ENCODE data around the gene TCERG1L.

TCERG1L gene

DNA sequence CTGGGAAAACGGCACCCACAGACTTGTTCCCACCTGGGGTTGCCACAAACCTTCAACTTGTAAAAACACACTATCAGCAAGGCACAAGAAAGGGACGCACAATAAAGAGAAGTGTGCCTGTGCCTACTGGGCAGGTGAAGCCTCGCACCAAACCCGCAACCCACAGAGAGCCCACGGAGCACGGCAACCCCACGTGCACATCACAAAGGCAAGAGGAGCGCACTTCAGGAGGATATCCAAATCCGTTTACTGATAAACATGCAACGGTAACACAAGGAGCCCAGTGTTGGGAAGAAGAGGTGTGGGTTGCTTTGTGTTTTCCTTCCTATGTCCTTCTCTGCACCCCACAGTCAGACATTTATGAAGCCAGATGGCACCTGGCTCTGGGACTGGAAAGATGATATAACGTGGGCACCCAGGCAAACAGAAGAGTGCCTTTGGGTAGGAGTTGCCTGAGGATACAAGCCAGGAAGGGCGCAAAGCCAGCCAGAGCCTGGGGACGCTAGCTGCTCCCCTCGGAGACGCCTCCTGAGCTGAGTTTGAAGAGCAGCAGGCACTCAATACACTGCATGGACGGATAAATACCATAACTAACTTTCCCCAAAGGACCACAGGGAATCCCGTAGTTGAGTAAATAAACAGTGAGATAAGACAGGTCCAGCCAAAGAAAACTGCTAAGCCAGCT, 41.6 kb downstream of the TCERG1L start:
- DNase-seq: no peak

DNA sequence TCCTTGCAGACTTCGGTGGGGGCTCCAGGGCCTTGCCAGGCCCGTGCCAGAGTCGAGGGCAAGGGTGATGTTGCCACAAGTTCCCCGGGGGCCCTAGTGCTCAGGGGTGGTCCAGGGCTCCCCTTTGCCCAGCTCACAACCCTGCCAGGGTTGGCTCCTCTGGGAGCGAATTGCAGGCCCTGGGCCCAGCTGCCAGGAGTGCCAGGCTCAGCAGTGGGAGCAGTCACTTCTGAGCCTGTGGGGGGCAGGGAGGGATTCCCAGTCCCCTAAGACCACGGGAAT, 43.8 kb downstream of the TCERG1L start:
- DNase-seq: no peak

DNA sequence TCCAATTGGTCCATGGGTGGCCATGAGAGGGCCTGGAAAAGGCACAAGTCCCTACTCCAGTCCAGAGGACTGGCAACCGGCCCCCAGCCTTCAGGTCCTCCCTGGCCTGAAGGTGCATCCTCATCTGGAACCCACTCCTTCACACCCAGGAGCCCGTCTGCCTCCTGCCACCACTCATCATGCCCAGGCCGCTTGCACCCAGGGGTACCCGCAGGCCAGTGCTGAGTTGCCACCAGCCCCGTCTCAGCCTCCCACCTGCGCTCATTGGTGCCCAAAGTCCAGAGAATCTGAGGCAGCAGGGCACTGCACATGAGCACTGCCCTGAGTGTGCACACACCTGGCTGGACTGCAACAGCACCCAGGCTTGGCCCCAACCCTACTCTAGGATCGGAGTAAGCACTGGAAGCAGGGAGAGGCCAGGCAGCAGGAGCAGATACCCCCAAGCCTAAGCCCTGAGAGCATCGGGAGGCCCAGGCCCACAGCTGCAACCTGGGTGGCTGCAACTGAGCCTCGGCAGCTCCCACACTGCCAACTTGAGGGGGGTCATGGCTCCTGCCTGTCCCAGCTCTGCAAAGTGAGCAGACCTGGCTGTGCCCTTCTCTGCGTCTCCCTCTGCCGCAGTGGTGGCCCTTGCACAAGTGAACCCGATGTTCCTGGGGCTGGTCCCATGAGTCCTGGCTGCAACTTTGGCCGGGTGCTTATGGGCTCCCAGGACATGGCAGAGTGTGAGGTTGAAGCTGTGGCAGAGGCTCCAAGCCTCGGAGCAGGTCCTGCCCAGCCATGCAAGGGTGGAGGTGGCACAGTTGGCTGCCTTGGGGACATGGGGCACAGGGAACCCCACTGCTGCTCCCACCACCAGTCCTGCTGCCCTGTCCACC, 44.3 kb downstream of the TCERG1L start:
- DNase-seq: no peak

DNA sequence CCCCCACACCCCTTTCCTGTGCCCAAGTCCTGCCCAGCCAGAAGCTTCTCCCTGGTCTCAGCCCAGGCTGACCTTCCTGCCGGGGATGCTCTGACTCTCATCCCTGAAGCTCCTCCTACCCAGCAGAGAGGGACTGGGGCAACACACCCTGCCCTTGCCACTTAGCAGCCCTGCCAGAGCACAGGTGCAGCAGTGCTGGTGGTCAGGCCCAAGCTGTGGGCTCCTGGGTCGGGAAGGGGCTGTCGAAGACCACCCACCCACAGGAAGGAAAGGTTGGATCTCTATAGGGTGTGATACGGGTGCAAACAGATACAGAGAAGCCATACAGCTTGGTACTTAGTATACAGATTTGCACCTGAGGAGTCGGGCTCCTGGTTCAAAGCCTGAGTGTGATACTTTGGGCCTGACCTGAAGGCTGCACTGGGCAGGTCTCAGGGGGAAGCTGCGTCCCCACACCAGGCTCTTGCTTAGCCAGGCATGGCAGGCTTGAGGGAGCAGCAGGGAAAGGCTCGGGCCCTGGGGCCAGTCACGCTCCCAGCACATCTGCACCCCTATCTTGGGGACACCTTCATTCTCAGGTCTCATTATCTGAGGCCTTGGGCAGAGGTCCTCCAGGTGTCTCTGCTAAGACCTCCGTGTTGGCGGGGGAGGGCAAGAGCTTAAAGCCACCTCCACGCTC, 47.3 kb downstream of the TCERG1L start:
- DNase-seq: no peak

DNA sequence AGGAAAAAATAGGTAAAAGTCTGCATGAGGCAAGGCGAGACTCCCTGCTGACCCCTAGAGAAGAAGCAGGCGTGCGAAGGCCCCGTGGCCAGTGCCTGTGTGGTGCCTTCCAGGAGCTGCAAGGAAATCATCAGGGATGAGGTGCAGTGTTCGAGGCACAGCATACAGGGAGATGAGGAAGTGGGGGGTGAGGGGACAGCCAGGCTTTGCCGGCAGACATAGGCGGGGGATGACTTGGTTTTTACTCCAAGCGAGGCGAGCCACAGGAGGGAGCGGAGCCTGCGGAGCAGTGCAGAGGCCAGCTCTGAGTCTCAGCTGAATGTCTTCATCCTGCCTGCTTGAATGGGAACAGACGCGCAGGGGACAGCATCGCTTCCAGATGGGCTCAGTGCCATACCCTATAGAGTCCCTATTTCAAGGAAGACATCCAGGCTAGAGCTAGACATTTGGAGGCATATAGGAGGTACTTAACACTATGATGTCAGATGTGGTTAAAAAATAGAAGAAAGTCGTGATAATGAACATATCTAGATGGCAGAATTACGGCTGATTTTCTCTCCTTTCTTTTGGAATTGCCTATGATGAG, 49.5 kb downstream of the TCERG1L start:
- no peak for DNase-seq

DNA sequence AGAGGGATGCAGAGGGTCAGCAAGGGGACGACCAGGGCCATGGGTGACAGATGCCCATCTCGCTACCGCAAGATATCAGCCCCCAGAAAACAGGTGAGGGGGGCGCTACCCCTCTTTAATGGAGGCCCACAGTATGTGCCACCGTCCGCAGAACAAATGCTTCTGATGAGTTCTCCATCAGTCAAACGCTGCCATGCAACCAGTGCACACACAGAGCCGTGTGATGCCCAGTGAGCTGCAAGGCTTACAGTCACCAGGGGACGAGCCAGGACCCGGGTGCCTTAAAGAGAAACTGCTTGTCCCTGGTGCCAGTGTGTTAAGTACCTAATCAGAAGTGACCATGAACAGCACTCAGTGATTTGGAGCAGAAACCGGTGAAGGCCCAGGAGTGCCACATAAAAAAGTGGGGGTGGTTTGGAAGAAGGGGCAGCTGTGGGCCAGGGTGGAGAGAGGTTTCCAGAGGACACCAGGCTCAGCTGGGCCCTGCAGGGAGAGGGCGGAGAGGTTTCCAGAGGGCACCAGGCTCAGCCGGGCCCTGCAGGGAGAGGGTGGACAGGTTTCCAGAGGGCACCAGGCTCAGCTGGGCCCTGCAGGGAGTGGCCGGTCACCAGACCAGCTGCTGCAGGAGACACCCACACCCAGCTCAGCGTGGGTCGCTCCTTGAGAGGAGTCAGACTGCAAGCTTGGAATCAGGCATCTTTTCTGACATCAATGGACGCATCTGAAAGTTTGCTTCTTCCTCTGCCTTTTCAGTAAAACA, 50.9 kb downstream of the TCERG1L start:
- DNase-seq: no peak

DNA sequence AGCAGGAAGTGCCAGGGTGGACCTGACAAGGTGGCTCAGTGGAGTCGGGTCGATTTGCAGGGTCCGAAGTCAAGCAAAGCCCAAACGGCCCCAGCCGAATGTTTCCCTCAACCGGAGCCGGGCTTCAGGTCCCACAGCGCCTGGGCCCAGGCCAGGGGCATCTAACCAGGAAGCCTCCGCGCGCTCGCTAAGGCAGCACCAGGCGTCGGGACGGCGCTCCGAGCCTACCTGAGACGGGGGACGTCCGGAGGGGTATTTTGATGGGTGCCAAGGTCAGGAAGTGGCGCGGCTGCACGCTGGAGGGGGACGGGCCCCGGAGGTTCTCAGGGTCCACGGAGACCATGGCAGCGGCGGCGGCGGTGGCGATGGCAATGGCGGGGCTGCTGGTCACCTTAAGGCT, 51.5 kb downstream of the TCERG1L start:
- DNase-seq: no peak

DNA sequence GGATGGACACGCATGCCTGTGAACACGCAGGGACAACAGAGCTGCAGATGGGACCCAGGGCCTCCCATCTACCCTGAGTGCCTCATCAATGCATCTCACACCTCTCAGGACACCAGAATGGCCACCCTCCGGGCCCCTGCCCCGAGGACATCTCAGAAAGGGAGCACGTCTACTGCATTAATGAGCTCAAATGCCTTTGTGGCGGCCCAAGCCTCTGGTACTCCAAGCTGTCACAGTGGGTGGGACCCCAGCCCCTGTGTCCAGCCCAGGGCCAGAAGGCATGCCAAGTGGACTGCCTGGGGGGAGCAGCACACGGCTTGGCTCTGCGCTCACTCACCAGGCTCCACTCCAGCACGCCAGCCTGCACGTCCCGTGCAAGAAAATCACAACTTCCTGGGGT, 52.0 kb downstream of the TCERG1L start:
- DNase-seq: no peak

DNA sequence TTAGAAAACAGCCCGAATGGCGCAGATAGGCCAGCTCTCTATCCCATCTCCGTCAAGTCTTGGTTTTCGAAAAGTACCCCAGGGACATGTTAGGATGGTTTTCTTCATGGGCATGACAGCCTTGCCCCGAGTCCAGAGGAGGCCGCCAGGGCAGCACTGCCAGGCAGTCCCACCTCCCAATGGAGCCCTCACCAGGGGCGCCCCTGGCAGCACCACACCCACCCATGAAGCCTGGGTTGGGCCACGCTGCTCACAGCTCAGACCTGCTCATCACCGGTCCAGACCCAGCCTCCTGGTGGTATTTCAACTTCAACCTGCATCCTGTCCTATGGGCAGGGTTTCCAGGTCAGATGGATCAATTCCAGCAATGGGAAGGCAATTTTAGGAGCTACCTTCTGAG, 53.3 kb downstream of the TCERG1L start:
- no peak for DNase-seq

DNA sequence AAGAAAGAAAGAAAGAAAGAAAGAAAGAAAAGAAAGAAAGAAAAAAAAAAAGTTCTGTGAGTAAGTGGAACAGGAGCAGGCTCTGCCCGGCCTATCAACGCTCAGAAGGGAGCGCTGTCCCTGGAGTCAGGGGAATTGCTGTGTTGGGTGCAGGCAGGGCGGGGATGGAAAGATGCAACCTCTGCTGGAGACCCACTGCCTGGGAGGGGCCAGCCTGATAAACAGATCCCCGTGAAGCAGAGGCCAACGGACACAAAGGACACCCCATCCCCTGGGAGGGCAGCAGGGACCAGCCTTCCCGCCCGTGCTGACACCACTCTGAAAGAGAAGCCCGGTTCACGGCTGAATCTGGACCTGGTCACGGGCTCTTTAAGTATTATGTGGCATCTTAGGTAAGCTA, 54.5 kb downstream of the TCERG1L start:
- DNase-seq: no peak

DNA sequence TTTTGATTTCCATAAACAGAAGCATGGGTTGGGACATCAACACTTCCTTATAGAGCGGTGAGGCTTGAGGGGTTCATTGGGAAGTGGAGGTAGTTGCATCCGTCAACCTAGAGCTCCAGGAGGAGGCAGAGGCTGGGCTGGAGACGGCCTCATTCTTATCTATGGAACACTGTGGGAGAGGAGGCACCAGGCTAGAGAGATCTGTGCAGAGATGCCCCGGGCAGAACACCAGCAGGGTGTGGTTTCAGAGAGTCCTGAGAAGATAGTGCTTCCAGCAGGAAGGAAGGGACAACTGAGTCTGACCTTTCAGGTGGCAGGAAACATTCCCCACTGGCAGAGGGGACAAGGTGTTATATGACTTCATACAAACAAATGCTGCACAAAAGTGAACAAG, 56.7 kb downstream of the TCERG1L start:
- DNase-seq: no peak

DNA sequence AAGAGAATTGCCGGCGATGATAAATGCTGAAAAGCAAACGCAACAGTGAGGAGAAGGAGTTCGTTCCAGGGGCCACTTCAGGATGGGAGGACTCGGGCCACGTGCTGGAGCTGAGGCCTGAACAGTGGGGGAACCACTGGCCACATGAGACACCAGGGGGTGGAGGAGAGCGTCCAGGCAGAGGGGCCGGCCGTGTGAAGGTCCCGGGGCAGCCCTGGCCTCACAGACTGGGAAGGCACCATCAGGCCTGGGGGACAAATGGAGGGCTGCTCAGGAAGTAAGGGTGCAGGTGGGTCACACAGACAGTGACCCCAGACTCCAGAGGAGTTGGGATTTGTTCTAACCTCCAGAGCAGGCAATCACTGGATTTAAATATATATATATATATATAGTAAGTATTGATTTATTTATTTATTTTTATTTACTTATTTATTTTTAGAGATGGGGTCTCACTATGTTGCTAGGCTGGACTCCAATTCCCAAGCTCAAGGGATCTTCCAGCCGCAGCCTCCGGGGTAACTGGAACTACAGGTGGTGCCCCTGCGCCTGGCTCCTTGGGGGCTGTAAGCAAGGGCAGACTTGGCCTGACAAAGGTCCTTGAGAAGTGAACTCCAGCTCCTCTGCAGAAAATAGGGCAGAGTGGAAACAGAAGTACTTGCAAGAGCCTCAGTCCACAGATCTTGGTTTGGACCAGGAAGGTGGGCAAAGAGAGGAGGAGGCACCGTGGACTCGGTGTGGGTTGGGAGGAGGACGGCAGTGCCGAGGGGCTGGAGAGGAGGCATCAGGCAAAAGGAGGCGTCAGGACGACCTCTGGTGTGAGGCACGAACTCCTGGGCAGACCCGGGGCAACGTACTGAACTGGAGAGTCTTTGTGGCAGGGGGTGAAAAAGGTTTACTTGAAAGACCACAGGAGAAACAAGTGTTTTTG, 57.3 kb downstream of the TCERG1L start:
- no peak for DNase-seq

DNA sequence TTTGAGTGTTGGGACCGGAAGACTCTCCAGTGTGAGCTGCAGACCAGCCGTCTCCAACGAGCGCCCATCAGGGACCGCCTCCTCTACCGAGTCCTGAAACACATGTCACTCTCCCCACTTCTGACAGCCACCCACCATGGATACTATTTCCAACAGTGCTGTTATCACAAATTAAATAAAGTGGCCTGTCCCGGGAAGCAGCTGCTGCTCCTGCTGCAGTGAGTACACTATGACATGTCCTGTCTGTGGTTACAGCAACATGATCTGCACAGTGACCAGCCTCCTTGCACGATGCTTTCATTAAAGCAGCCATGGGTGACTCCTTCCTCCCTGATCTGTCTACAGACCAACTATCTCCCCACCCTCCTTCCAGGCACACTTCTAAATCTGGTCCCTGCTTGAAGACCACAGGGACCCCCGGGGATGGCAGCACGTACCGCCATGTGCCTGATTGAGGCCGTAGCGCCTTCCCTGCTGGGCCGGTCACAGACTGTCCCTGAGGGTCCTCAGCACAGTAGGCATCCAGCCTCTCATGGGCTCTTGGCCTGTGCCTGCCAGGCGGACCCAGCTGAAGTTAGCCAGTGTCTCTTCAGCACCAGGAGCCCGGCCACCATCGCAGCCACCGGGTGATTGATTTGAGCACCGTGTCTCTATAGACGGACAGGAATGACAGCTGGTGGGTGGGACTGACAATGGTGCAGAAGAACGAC, 58.8 kb downstream of the TCERG1L start:
- no peak for DNase-seq

DNA sequence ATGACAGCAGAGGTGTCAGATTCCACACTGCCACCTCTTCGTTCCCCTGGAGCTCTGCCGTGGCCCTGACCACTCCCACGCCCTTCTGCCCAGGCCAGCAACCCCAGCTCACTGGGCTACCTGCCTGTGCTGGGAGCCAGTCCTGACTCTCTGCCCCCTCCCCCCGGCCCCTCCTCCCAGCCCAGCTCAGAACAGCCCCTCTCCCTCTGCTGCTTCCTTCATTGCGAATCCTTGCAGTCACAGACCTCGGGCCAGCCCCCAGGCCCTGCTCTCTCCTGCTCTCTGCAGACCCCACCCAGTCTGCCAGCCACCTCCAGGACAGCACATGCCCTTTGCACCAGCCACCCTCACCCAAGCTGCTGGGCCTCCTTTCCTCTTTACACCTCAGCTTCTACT, 60.4 kb downstream of the TCERG1L start:
- DNase-seq: no peak

DNA sequence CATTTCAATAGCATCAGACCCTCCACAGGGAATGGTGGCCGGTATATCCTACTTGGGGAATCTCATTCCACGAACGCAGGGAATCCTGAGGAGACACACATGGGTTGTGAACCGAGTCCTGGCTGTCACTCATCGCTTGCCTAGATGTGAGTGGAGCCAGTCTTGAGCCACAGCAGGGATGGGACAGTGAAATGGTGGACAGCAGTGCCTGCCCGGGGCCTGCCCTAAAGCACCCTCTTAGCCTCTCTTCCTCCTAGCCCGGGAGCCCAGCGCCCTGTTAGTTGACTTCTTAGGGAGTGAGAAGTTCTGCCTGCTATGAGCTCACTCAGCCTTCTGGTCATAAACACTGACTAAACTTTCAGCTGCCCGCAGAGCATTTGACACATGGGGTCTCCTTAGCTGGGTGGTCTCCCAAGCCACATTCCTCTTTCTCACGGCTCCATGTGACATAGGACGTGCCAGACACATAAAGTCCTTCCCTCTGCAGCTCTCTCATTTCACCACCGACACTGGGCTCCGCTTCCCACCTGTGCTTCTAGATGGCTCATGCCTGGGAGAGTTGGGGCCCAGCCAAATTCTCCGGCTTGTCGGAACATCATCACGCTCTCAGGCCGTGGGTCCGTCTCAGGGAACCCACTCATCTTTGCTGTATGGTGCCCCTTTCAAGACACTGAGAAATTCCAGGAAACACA, 60.9 kb downstream of the TCERG1L start:
- no peak for DNase-seq

DNA sequence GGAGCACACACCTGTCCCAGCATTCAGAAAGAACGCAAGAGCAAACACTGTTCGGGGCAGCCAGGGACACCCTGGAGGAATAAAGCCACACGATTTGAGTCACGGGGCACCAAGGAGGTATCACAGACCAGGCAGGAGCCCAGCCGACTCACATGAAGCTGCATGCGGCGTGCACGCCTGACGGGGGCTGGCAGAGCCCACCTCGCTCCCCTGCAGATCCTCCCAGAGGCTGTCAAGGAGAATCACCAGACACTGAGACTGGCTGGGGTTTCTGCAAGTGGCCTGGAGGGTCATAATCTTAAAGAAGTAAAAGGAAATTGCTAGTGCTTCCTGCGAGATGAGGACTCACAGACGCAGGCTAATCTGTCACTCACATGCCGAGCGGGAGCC, 61.6 kb downstream of the TCERG1L start:
- no peak for DNase-seq

DNA sequence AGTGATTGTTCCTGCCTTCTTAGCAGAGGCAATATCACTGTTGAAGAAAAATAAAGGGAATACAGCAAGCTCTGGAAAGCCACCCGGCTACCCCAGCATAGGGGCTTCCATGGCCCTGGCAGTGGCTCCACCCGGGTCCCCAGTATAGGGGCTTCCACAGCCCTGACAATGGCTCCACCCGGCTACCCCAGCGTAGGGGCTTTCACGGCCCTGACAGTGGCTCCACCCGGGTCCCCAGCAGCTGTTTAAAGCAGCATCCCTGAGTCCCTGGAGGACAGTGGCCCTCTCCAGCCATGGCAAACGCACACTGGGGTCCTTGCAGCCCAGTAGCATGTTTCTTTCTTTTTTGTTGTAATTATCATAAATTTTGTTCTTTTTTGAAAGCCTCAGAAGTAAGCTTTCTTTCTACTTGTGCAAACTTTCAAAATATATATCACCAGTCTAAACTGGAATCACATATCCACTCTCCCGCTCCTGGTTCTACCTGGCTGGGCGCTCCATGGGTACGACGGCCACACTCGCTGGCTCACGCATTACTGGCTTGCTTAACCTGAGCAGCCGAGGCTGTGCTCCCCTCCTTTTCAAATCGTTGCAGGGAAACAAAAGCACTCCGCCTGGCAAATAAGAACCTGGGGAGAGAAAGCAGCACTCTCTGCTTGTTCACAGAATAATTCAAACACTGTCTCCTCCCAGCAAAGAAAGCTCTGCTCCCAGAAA, 62.1 kb downstream of the TCERG1L start:
- DNase-seq: no peak

DNA sequence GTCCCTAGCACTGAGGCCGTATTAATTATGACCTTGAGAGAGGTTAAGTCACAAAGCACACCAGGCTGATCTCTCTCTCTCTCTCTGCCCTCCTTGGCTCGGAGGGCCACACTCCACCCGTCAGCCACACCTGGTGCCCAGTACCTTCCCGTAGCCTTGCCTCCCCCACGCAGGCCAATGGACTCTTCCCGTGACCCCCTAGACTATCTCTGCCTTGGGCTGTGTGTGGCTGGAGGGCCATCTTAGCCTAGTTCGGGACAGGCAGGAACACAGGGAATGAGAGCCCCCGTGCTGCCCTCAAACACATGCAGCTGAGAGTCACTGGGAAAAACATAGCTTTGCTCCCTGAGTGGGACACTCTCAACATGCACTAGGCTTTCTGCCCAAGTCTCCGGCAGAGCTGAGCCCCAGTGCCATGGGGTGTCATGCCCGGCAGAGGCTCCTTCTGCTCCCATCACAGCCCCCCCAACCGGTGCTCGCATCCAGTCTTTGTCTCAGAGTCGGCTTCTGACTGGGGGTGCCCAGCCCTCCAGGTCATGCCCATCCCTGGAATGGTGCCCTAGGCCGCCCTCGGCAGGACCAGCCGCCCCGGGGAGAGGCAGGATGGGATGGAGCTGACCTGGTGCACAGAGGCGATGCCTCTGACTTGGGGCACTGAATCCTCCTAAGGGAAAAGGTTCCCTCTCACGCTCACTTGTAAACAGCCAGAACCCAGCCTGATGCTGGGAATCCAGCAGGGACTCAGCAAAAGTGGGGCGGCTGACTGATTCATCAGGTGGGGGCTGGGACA, 63.0 kb downstream of the TCERG1L start:
- no peak for DNase-seq

DNA sequence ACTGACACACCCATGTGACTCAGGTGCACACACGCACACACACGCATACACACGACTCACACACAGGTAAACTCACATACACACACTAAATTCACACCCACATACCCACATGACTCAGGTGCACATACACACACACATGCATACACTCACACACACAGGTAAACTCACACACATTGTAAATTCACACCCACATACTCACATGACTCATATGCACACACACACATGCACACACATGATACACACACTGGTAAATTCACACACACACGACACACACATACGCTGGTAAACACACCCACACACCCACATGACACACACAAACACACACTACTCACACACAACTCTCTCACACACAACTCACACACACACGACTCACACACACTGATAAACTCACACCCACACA, 63.6 kb downstream of the TCERG1L start:
- no peak for DNase-seq
